Endothelial cell of umbilical vein (primary cell): ENCODE measurements around the gene PLEKHA5. TPM values are rescaled to one million over a fixed set of nuclear protein-coding genes. Genes with fewer than 3 reads are reported as not detected.

Experiments
- BruUV-seq: library from RNA; stranded (reverse); fragments of 400-500 nt; replicated peaks from 2 replicates; lab custom pipeline; 2021; lab: Mats Ljungman, UMichigan
- CTCF ChIA-PET: fragments of 300-600, 350-600 bp; sonication (Branson Sonifier 250); formaldehyde crosslinking; loops from one replicate; lab custom pipeline; 2021; ENCODE audit warnings: antibody characterized with exemption, inconsistent platforms; lab: Charles Lee
- POLR2A ChIA-PET: fragments of 300-600, 350-600 bp; sonication (Branson Sonifier 250); formaldehyde crosslinking; loops from one replicate; lab custom pipeline; 2021; ENCODE audit warnings: antibody characterized with exemption, inconsistent platforms; lab: Charles Lee
- DNase-seq: peaks from one replicate; pipeline ENCODE4 v3.0.0-alpha.2; 2011; ENCODE audit warnings: low read depth, low spot score
- FAIRE-seq: peaks from 2 replicates; lab custom pipeline; 2011; peaks lifted over from hg19 to GRCh38; lab: Jason Lieb, UNC
- H2AFZ ChIP-seq: 2 replicates; pipeline ENCODE4 v1.6.0; 2012; ENCODE audit warnings: low read depth, low read length, control low read depth, inconsistent platforms
- H3K27ac ChIP-seq: 2 replicates; pipeline ENCODE4 v1.5.1; 2011; ENCODE audit warnings: low read depth, mild to moderate bottlenecking, control low read depth, low read length, moderate library complexity; ENCODE audit not compliant: insufficient read depth
- H3K27me3 ChIP-seq, 2 experiments: 2 replicates each; pipeline versions ENCODE4 v1.6.0 to v1.6.1; 2011; ENCODE audit warnings: low read length in 2 of 2, mixed read lengths in 1 of 2; ENCODE audit not compliant: control insufficient read depth in 2 of 2, insufficient read depth in 2 of 2
- H3K36me3 ChIP-seq, 2 experiments: 2 replicates in 1 of 2; 3 replicates in 1 of 2; pipeline ENCODE4 v1.5.1; 2011; ENCODE audit warnings: low read length in 2 of 2, mild to moderate bottlenecking in 1 of 2, moderate library complexity in 1 of 2; ENCODE audit not compliant: control insufficient read depth in 2 of 2, insufficient read depth in 2 of 2; ENCODE audit errors: extremely low read depth in 1 of 2
- H3K4me1 ChIP-seq: 3 replicates; pipeline ENCODE4 v1.5.1; 2011; ENCODE audit warnings: mild to moderate bottlenecking, low read length; ENCODE audit not compliant: control insufficient read depth, insufficient read depth; ENCODE audit errors: extremely low read depth
- H3K4me2 ChIP-seq: 2 replicates; pipeline ENCODE4 v1.6.1; 2011; ENCODE audit warnings: low read length, control low read depth, mixed read lengths; ENCODE audit not compliant: insufficient read depth
- H3K4me3 ChIP-seq, 3 experiments: fragments of 200-600 bp in 1 of 3; sonication (generic), shearing (Covaris generic) in 1 of 3; replicated peaks in 1 of 3; 2 replicates each; pipeline ENCODE4 v1.5.1; 2011 to 2016; ENCODE audit warnings: control low read depth in 3 of 3, low read length in 3 of 3, mild to moderate bottlenecking in 2 of 3, inconsistent platforms in 1 of 3, low read depth in 1 of 3, moderate library complexity in 1 of 3; ENCODE audit not compliant: insufficient read depth in 1 of 3
- H3K79me2 ChIP-seq: 2 replicates; pipeline ENCODE4 v1.6.0; 2012; ENCODE audit warnings: low read length, inconsistent platforms; ENCODE audit not compliant: control insufficient read depth, insufficient read depth
- H3K9ac ChIP-seq: replicated peaks from 2 replicates; pipeline ENCODE3; 2011; ENCODE audit warnings: low read length, control low read depth; ENCODE audit not compliant: insufficient read depth; ENCODE audit errors: extremely low read depth
- H3K9me1 ChIP-seq: replicated peaks from 3 replicates; pipeline ENCODE4 v1.6.0; 2011; ENCODE audit warnings: mild to moderate bottlenecking, low read length; ENCODE audit not compliant: control insufficient read depth, insufficient read depth; ENCODE audit errors: extremely low read depth
- H3K9me3 ChIP-seq: replicated peaks from 2 replicates; pipeline ENCODE4 v1.5.1; 2012; ENCODE audit warnings: low read length, inconsistent platforms; ENCODE audit not compliant: control insufficient read depth, insufficient read depth
- H4K20me1 ChIP-seq: replicated peaks from 2 replicates; pipeline ENCODE3; 2011; ENCODE audit warnings: mild to moderate bottlenecking, low read length; ENCODE audit not compliant: control insufficient read depth, insufficient read depth; ENCODE audit errors: extremely low read depth
- FOS ChIP-seq: IDR thresholded peaks from 2 replicates; pipeline ENCODE4 v1.6.1; 2011; ENCODE audit warnings: mild to moderate bottlenecking, low read length, moderate library complexity, borderline replicate concordance; ENCODE audit not compliant: insufficient read depth
- GATA2 ChIP-seq: IDR thresholded peaks from 2 replicates; pipeline ENCODE4 v1.7.0; 2011; ENCODE audit warnings: low read depth, mild to moderate bottlenecking, moderate library complexity, mixed read lengths, low read length; ENCODE audit not compliant: insufficient read length, insufficient read depth
- MYC ChIP-seq: IDR thresholded peaks from one replicate; pipeline ENCODE4 v1.6.1; 2011; ENCODE audit warnings: mild to moderate bottlenecking, low read depth, low read length
- POLR2A ChIP-seq: IDR thresholded peaks from 2 replicates; pipeline ENCODE4 v1.6.1; 2012; ENCODE audit warnings: low read depth, mild to moderate bottlenecking, control low read depth, low read length
- POLR2AphosphoS5 ChIP-seq: IDR thresholded peaks from 2 replicates; pipeline ENCODE4 v1.6.1; 2012; ENCODE audit warnings: low read depth, mild to moderate bottlenecking, control low read depth, low read length, moderate library complexity; ENCODE audit not compliant: insufficient read depth
- dilution Hi-C: fragments of 300-500 bp; cut with MboI; formaldehyde crosslinking; loops from one replicate; pipeline ENCODE4 v1.15.0; 2019; ENCODE audit warnings: low sequenced_read_pairs; ENCODE audit not compliant: extremely low pct_ligation_motif_present
- intact Hi-C: fragments of 100-400 bp; cut with micrococcal nuclease; formaldehyde crosslinking; loops from one replicate; pipeline ENCODE4 v1.10.0; 2022
- polyA plus RNA-seq, 4 experiments: library from polyadenylated mRNA; depleted of rRNA in 3 of 4; stranded (reverse) in 3 of 4; unstranded in 1 of 4; fragments of >200 nt; gene quantifications; 2 replicates each; pipeline versions ENCODE4 v1.2.1 to v1.2.3, GENCODE V29; 2011 to 2012; ENCODE audit warnings: missing spikeins in 1 of 4
- total RNA-seq: library from RNA; stranded (reverse); gene quantifications from 2 replicates; pipeline ENCODE4 v1.2.3, GENCODE V29; 2021
- TF ChIP-seq, protein P1 (sequence below), 2 donors: IDR thresholded peaks; 1 replicate in 1 of 2; 2 replicates in 1 of 2; pipeline ENCODE4 v1.5.1; 2011; ENCODE audit warnings: low read length in 2 of 2, mild to moderate bottlenecking in 2 of 2, moderate library complexity in 2 of 2, control low read depth in 1 of 2, inconsistent platforms in 1 of 2, low read depth in 1 of 2; ENCODE audit not compliant: insufficient read depth in 1 of 2; ENCODE audit errors: extremely low read depth in 1 of 2

PLEKHA5 gene
- total and polyA plus RNA-seq, 2 donors (not counting 3 experiments of a cell fraction or from before 2014, with no cell fraction given), result 2.5 to 12.7 TPM

GRCh38 chr12:19119440-19119839, 10.1 kb upstream of the PLEKHA5 start:
- dilution Hi-C loops (no loop called here), intact Hi-C loops (no loop called here)
- Histone ChIP-seq H3K27ac (no peak overlapping the region), H3K4me3 (no peak overlapping the region), H3K36me3 (no peaks in the 10 kb centered on the region), H3K9me3 (no peaks in the 10 kb centered on the region), H3K9me1 (no peaks in the 10 kb centered on the region), H2AFZ (no peak overlapping the region), H3K9ac (no peak overlapping the region), H4K20me1 (no peaks in the 10 kb centered on the region), H3K4me1 (no peaks in the 10 kb centered on the region), H3K79me2 (no peaks in the 10 kb centered on the region), H3K4me2 (no peak overlapping the region), H3K27me3 (no peaks in the 10 kb centered on the region)
- no peak for FAIRE-seq
- no TSS peak for BruUV-seq
- no peak for TF ChIP-seq MYC
- no peak for TF ChIP-seq FOS
- no peak for TF ChIP-seq POLR2A
- CTCF ChIA-PET, result interaction anchor here (1.6 kb wide), 1 partner anchor 10 kb away, joined by 5 read pairs; no protein-coding TSS in a partner anchor
- DNase-seq, result no peak
- POLR2A ChIA-PET, result no interaction called here

DNA sequence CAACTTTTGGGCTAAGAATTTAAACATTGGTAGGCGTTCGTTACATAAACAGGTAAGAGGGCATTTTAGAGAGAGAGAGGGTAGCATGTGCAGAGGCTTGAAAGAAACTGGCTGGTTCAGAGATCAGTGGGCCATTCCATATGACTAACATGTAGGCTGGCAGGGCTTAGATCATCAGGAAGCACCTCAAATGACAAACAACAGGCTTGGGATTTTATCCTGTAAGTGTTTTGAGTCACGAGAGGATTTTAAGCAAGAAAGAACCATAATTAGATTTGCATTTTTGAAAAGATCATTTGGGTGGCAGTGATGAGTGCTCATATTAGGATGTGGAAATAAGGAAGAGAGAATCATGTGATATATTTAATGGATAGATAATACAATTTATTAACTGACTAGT, 8.7 kb upstream of the PLEKHA5 start:
- TF ChIP-seq FOS, result no peak
- no peak for TF ChIP-seq GATA2
- TF ChIP-seq POLR2AphosphoS5, result no peak
- TF ChIP-seq, protein P1, sequence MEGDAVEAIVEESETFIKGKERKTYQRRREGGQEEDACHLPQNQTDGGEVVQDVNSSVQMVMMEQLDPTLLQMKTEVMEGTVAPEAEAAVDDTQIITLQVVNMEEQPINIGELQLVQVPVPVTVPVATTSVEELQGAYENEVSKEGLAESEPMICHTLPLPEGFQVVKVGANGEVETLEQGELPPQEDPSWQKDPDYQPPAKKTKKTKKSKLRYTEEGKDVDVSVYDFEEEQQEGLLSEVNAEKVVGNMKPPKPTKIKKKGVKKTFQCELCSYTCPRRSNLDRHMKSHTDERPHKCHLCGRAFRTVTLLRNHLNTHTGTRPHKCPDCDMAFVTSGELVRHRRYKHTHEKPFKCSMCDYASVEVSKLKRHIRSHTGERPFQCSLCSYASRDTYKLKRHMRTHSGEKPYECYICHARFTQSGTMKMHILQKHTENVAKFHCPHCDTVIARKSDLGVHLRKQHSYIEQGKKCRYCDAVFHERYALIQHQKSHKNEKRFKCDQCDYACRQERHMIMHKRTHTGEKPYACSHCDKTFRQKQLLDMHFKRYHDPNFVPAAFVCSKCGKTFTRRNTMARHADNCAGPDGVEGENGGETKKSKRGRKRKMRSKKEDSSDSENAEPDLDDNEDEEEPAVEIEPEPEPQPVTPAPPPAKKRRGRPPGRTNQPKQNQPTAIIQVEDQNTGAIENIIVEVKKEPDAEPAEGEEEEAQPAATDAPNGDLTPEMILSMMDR (IDR thresholded peaks at IDR 0.05; ENCODE audit: extremely low read depth in 1 of 2, insufficient read depth in 1 of 2, low read depth in 1 of 2, low read length in 2 of 2), result no peak
- no peak for TF ChIP-seq POLR2A
- H3K27ac ChIP-seq, result no peak overlapping the region
- ChIA-PET POLR2A (no interaction called here), CTCF (interaction anchor here (1.6 kb wide), 1 partner anchor 11 kb away, joined by 5 read pairs; no protein-coding TSS in a partner anchor)
- BruUV-seq, result no TSS peak
- no peaks in the 10 kb centered on the region for H3K9me1 ChIP-seq
- DNase-seq (no peak), FAIRE-seq (no peak)
- H3K9me3 ChIP-seq, result no peaks in the 10 kb centered on the region
- no peak overlapping the region for H3K4me2 ChIP-seq
- no peaks in the 10 kb centered on the region for H3K36me3 ChIP-seq
- dilution Hi-C loops, result no loop called here
- H3K27me3 ChIP-seq, result no peaks in the 10 kb centered on the region
- no peaks in the 10 kb centered on the region for H3K79me2 ChIP-seq
- intact Hi-C loops, result no loop called here
- no peak overlapping the region for H3K9ac ChIP-seq
- H4K20me1 ChIP-seq, result no peaks in the 10 kb centered on the region
- H3K4me1 ChIP-seq, result peaks cover 3% of the 10 kb centered on the region
- H3K4me3 ChIP-seq, result no peak overlapping the region
- H2AFZ ChIP-seq, result no peak overlapping the region
